ENCODE data around the gene PKD1.

GRCh38 chr16:2077016-2077415, 58.7 kb downstream of the PKD1 start:
- no peak for TF ChIP-seq CTCF (IDR thresholded peaks at IDR 0.05)
- no peak for TF ChIP-seq POLR2A (IDR thresholded peaks at IDR 0.05)
